HEK293 (cell line): ENCODE measurements around the gene BMS1.

Experiments used
- CTCF ChIP-seq: fragments of 450-650 bp; formaldehyde crosslinking; IDR thresholded peaks from 2 replicates; pipeline ENCODE4 v1.5.1; 2016; ENCODE audit warnings: missing biosample characterization, missing genetic modification characterization
- KLF16 ChIP-seq: fragments of 450-650 bp; formaldehyde crosslinking; IDR thresholded peaks from 2 replicates; pipeline ENCODE4 v1.5.1; 2017; ENCODE audit warnings: missing biosample characterization, missing genetic modification characterization
- PRDM10 ChIP-seq: fragments of 450-650 bp; formaldehyde crosslinking; IDR thresholded peaks from 2 replicates; pipeline ENCODE4 v1.5.1; 2016; ENCODE audit warnings: missing biosample characterization, missing genetic modification characterization
- SETDB1 ChIP-seq: IDR thresholded peaks from one replicate; pipeline ENCODE4 v1.6.1; 2017; ENCODE audit warnings: mild to moderate bottlenecking, low read length, moderate library complexity, mixed read lengths; ENCODE audit not compliant: insufficient read length
- ZNF148 ChIP-seq: fragments of 450-650 bp; formaldehyde crosslinking; IDR thresholded peaks from 2 replicates; pipeline ENCODE4 v1.5.0; 2017; ENCODE audit warnings: missing biosample characterization, missing genetic modification characterization, borderline replicate concordance
- ZNF23 ChIP-seq: fragments of 450-650 bp; formaldehyde crosslinking; IDR thresholded peaks from 2 replicates; pipeline ENCODE4 v1.5.1; 2016; ENCODE audit warnings: missing biosample characterization, missing genetic modification characterization, borderline replicate concordance
- ZNF26 ChIP-seq: fragments of 450-650 bp; formaldehyde crosslinking; IDR thresholded peaks from 2 replicates; pipeline ENCODE4 v1.5.1; 2016; ENCODE audit warnings: missing biosample characterization, missing genetic modification characterization
- ZNF354C ChIP-seq: fragments of 450-650 bp; formaldehyde crosslinking; IDR thresholded peaks from 2 replicates; pipeline ENCODE4 v1.5.1; 2016; ENCODE audit warnings: missing biosample characterization, missing genetic modification characterization, low read depth, borderline replicate concordance
- ZNF624 ChIP-seq: fragments of 450-650 bp; formaldehyde crosslinking; IDR thresholded peaks from 2 replicates; pipeline ENCODE4 v1.5.1; 2017; ENCODE audit warnings: missing biosample characterization, missing genetic modification characterization
- ZNF776 ChIP-seq: fragments of 450-650 bp; formaldehyde crosslinking; IDR thresholded peaks from 2 replicates; pipeline ENCODE4 v1.5.0; 2017; ENCODE audit warnings: missing biosample characterization, missing genetic modification characterization, borderline replicate concordance

GRCh38 chr10:42753126-42753506, 29.5 kb upstream of the BMS1 start:
- TF ChIP-seq SETDB1: no peak
- TF ChIP-seq CTCF: peak; percentile 56; the same call in 1 of the 2 replicates
- TF ChIP-seq ZNF23 (tag by site-specific recombination): no peak
- no peak for TF ChIP-seq ZNF26 (tag by site-specific recombination)
- TF ChIP-seq PRDM10 (tag by site-specific recombination): no peak
- TF ChIP-seq KLF16 (tag by site-specific recombination): no peak
- TF ChIP-seq ZNF354C (tag by site-specific recombination): no peak
- no peak for TF ChIP-seq ZNF624 (tag by site-specific recombination)
- no peak for TF ChIP-seq ZNF148 (tag by site-specific recombination)
- no peak for TF ChIP-seq ZNF776 (tag by site-specific recombination)
